Suppressor macrophage (primary cell): Measurements from ENCODE around the gene PTH1R.

Source experiments
- DNase-seq, 4 experiments: peaks; one replicate each; pipeline ENCODE4 v3.0.0-alpha.2; 2020 to 2022

Gene PTH1R

GRCh38 chr3:46864061-46864881 lies 13.2 kb upstream of the PTH1R start:
- DNase-seq, result no peak

GRCh38 chr3:46865031-46865507 lies 12.5 kb upstream of the PTH1R start:
- peak; percentile 29 to 58 (median 50) for DNase-seq

GRCh38 chr3:46865546-46865945 lies 12.0 kb upstream of the PTH1R start:
- DNase-seq, result no peak

- no peak for DNase-seq
Measured at GRCh38 chr3:46866032-46866595, 11.4 kb upstream of the PTH1R start.

- peak; percentile 72 to 90 (median 87) for DNase-seq
Measured at GRCh38 chr3:46866720-46867549, 10.6 kb upstream of the PTH1R start.

- DNase-seq, result no peak
Measured at GRCh38 chr3:46867550-46867898, 10.0 kb upstream of the PTH1R start.

GRCh38 chr3:46868287-46868686 lies 9.2 kb upstream of the PTH1R start:
- DNase-seq, result no peak

GRCh38 chr3:46868948-46869347 lies 8.6 kb upstream of the PTH1R start:
- DNase-seq, result no peak

- no peak for DNase-seq
Measured at GRCh38 chr3:46869440-46869839, 8.1 kb upstream of the PTH1R start.

GRCh38 chr3:46870651-46871050 lies 6.9 kb upstream of the PTH1R start:
- no peak for DNase-seq

GRCh38 chr3:46871222-46871621 lies 6.3 kb upstream of the PTH1R start:
- DNase-seq, result no peak

- DNase-seq, result no peak
Measured at GRCh38 chr3:46873521-46873920, 4.0 kb upstream of the PTH1R start.

GRCh38 chr3:46874430-46874829 lies 3.1 kb upstream of the PTH1R start:
- no peak for DNase-seq

GRCh38 chr3:46875560-46875959 lies 2.0 kb upstream of the PTH1R start:
- no peak for DNase-seq

GRCh38 chr3:46876313-46877300 lies 914 bp upstream of the PTH1R start:
- DNase-seq, result no peak

GRCh38 chr3:46878781-46879436 lies 1.4 kb downstream of the PTH1R start:
- DNase-seq, result no peak

- DNase-seq, result no peak
Measured at GRCh38 chr3:46880884-46881595, 3.5 kb downstream of the PTH1R start.

GRCh38 chr3:46881596-46882376 lies 4.3 kb downstream of the PTH1R start:
- DNase-seq, result peak in 2 of 4 experiments; percentile 21 to 33

GRCh38 chr3:46882377-46883053 lies 5.0 kb downstream of the PTH1R start:
- DNase-seq, result peak in 3 of 4 experiments; percentile 19 to 57 (median 48)
